NCI-H1694 (cell line): ENCODE results near the gene IL1B.
"Not testable (repeated sequence)": the region's sequence is repeated elsewhere in the genome, so short reads cannot be mapped to it uniquely, and the experiment has no call there.

Source experiments
- DNase-seq: peaks from one replicate; lab custom pipeline; 2025; lab: John Stamatoyannopoulos, UW

IL1B gene

GRCh38 chr2:112849956-112850355, 13.4 kb upstream of the IL1B start:
- no peak for DNase-seq

- DNase-seq = no peak
Observed at GRCh38 chr2:112848833-112849232, 12.3 kb upstream of the IL1B start.

GRCh38 chr2:112846031-112846430, 9.5 kb upstream of the IL1B start:
- DNase-seq = no peak

GRCh38 chr2:112843836-112844235, 7.3 kb upstream of the IL1B start:
- DNase-seq = no peak

- no peak for DNase-seq
Observed at GRCh38 chr2:112843288-112843687, 6.7 kb upstream of the IL1B start.

- no peak for DNase-seq
Observed at GRCh38 chr2:112841295-112842044, 4.9 kb upstream of the IL1B start.

- DNase-seq = no peak
Observed at GRCh38 chr2:112840068-112840445, 3.5 kb upstream of the IL1B start.

GRCh38 chr2:112839407-112840067, 3.0 kb upstream of the IL1B start:
- DNase-seq = no peak

- no peak for DNase-seq
Observed at GRCh38 chr2:112836163-112836560, 417 bp downstream of the IL1B start.

GRCh38 chr2:112835536-112836162, 930 bp downstream of the IL1B start:
- no peak for DNase-seq

GRCh38 chr2:112835061-112835501, 1.5 kb downstream of the IL1B start:
- no peak for DNase-seq

GRCh38 chr2:112834396-112835037, 2.1 kb downstream of the IL1B start:
- DNase-seq = no peak

- DNase-seq = no peak
Observed at GRCh38 chr2:112833976-112834375, 2.6 kb downstream of the IL1B start.

GRCh38 chr2:112833639-112833931, 3.0 kb downstream of the IL1B start:
- DNase-seq = not testable (repeated sequence)

- no peak for DNase-seq
Observed at GRCh38 chr2:112832841-112833638, 3.5 kb downstream of the IL1B start.

GRCh38 chr2:112831946-112832840, 4.4 kb downstream of the IL1B start:
- no peak for DNase-seq

- DNase-seq = no peak
Observed at GRCh38 chr2:112831513-112831845, 5.1 kb downstream of the IL1B start.

GRCh38 chr2:112830682-112831512, 5.7 kb downstream of the IL1B start:
- no peak for DNase-seq

- DNase-seq = no peak
Observed at GRCh38 chr2:112829961-112830681, 6.5 kb downstream of the IL1B start.
